Activated CD8-positive, alpha-beta memory T cell treated with anti-CD3 and anti-CD28 coated beads, Interleukin-2, amount 50 U/mL, for 24 hours (primary cell): ENCODE data around the gene MSANTD7.
A peak's percentile ranks its signal among the peaks of the same experiment; 100 is the strongest.
"Not testable (repeated sequence)": the region's sequence is repeated elsewhere in the genome, so short reads cannot be mapped to it uniquely, and the experiment has no call there.

Experiments
- DNase-seq: peaks from one replicate; pipeline ENCODE4 v3.0.0-alpha.2; 2020; ENCODE audit errors: extremely low read depth

Gene MSANTD7, protein sequence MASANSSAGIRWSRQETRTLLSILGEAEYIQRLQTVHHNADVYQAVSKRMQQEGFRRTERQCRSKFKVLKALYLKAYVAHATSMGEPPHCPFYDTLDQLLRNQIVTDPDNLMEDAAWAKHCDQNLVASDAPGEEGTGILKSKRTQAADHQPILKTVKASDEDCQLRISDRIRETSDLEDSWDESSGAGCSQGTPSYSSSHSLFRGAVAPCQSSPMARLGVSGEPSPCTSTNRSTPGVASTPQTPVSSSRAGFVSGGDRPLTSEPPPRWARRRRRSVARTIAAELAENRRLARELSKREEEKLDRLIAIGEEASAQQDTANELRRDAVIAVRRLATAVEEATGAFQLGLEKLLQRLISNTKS

GRCh38 chr10:14837757-14838581 is at the start of gene MSANTD7, which contains the start of the genes CDNF and HSPA14:
Gene MSANTD7, plus strand, starts transcription at chr10:14838306. Its CDS starts 3,979 bp downstream, at chr10:14842285.
Gene CDNF, minus strand, starts transcription at chr10:14838037. Its CDS starts 91 bp downstream, at chr10:14837946.
Gene HSPA14, plus strand, starts transcription at chr10:14838306. Its CDS starts 97 bp downstream, at chr10:14838403.
- peak; percentile 98 for DNase-seq

DNA sequence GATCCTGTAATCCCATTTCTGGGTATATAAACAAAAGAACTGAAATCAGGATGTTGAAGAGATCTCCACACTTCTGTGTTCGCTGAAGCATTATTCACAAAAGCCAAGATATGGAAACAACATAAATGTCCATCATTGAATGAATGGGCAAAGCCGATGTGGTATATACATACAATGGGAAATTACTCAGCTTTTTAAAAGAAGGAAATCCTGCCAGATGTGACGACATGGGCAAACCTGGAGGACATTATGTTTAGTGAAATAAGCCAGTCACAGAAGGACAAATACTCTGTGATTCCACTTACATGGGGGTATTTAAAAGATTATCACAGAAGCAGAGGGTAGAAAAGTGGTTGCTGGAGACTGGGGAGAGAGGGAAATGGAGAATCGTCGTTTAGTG is 39.5 kb upstream of the MSANTD7 start:
- DNase-seq: no peak

- DNase-seq: no peak
These were observed 37.7 kb upstream of the MSANTD7 start for GRCh38 chr10:14800397-14800796.

DNA sequence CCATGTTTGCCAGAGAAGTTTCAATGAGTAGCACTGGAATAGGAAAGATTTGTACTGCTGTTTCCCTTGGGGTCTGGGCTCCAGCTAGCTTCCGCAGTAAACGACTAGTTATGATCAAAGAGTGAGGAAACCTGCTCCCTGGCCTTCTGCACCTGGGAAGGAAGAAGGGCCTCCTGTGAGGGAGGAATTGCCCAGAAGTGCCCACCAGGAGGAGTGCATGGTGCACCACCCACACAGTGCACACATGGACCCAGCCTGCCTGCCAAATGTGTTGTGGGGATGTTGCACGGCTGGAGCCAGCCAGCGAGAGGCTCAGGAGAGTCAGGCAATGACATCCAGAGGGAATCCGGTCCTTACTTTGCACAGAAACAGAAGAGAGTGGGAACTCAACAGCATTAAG is 36.4 kb upstream of the MSANTD7 start:
- DNase-seq: no peak

DNA sequence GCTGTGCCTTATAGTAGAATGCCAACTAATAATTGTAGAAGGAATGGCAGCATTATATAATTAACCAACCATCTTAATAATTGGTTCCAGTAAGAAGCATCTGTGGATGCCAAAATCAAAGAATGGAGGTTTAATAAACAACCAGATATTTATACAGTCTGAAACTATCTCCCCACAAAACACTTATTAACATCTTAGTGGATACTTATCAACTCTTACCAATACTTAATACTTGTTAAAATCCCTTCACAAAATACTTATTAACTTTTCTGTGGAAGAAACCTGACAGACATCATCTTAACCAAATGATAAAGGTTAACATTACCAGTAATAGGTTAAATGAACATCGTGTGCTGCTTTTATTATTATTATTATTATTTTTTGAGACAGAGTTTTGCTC is 34.3 kb upstream of the MSANTD7 start:
- no peak for DNase-seq

GRCh38 chr10:14806318-14806717 is 31.8 kb upstream of the MSANTD7 start:
- DNase-seq: no peak

DNA sequence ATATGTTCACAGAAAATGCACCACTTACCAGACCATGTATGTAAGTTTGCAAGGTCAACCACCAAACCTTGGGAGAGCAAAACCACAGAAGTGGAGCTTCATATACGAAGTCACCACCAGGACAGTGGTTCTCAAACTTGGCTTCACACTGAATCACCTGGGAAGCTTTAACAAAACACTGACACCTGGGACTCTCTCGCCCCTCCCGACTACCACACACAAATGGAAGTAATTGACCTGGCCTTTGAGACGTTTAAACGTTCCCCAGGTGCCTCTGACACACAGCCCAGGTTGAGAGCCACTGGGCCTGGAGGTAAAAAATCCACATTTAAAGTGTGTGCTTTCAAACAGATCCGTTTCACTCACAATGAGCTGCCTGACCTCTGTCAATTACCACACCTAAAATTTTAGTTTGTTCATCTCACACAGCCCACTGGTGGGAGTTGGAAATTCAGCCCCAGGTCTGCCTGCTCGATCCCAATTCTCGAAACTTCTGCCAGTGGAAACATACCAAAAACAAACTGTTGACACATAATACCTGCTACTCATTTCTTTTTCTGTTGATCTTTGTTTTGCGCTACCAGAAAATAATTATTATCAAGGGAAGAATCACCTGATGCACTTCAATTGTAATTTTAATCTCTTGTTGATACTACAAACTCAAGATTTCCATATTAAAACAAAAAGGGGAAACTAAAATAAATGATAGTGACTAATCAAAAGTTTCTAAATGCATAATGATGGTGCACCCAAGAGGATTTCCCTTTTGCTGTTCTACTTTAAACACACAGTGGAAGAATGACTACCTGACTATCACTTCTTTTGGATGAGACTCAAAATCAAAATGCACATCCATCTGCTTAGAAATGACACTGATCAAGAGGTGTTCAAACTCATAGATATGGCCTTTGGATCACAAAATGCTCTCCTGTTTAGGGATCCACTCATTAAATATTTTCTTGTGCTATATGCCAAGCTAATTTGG is 26.8 kb upstream of the MSANTD7 start:
- DNase-seq: no peak

- no peak for DNase-seq
These were observed 25.8 kb upstream of the MSANTD7 start for GRCh38 chr10:14812271-14812670.

GRCh38 chr10:14815681-14816080 is 22.4 kb upstream of the MSANTD7 start:
- DNase-seq: no peak

DNA sequence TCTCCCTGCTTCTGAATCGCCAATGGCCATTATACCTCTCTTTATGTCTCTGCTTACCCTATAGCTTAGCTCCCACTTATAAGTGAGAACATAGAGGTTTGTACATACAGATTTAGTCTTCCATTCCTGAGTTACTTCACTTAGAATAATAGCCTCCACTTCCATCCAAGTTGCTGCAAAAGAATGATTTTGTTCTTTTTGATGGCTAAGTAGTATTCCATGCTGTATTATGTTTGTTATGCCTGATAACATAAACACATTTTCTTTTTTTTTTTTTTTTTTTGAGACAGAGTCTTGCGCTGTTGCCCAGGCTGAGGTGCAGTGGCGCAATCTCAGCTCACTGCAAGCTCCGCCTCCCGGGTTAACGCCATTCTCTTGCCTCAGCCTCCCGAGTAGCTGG is 21.4 kb upstream of the MSANTD7 start:
- not testable (repeated sequence) for DNase-seq

DNA sequence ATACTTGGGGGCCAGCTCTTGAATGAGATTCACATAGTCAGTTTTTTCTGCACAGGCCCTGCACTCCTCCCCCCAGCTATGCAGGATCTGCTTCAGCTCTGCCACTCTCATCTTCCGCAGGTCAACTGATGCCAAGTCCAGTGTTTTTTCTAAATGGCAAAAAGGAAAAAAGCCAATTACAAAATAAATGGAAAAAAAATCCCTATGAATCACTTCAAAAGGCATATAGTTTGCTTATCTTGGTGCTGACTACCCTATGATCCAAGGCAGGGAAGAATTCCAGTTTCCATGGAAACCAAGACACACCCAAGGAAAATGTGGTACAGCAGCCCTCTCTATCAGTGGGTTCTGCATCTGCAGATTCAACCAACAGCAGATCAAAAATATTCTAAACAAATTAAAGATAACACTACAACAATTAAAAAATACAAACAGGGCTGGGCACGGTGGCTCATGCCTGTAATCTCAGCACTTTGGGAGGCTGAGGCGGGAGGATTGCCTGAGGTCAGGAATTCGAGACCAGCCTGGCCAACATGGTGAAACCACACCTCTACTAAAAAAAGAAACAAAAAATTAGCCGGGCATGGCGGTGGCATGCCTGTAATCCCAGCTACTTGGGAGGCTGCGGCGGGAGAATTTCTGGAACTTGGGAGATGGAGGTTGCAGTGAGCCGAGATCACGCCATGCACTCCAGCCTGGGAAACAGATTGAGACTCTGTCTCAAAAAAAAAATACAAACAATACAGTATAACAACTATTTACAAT is 17.9 kb upstream of the MSANTD7 start:
- no peak for DNase-seq

GRCh38 chr10:14820775-14821154 is 17.3 kb upstream of the MSANTD7 start:
- DNase-seq: no peak

GRCh38 chr10:14821635-14822375 is 16.3 kb upstream of the MSANTD7 start:
- DNase-seq: no peak

DNA sequence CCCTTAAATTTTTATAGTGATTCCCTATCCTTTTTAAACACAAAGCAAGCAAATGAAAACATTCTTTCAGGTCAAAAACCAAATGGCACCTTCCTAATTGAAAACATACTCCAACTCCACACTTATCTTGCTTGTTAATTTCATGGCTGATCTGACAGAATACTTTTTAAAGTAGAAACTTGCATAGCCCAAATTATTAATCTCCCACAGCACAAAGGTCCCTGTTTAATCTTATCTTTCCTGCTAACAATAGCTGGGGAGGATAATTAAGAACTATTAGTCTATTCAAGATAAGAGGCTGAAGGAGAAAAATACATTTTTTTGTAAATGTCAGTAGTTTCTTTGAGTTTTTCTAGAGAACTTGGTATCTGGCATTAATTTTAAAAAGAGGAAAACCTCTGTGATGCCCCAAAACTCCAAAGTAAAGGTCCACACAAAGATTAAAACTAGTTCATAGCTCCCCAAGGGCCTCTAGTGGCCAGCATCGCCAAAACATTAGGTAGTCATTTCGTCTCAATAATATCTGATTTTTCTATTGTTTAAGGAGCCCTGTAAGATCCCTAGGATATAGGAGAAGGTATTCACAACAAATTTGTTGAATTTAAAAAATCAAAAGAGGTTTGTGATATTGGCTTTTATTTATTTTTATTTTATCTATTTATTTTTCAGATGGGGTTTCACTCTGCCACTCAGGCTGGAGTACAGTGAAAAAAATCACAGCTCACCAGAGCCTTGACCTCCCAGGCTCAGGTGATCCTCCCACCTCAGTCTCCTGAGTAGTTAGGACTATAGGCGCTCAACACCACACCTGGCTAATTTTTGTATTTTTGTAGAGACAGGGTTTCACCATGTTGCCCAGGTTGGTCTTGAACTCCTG is 15.0 kb upstream of the MSANTD7 start:
- DNase-seq: no peak

GRCh38 chr10:14823966-14824365 is 14.1 kb upstream of the MSANTD7 start:
- DNase-seq: no peak

GRCh38 chr10:14826076-14826829 is 11.9 kb upstream of the MSANTD7 start:
- DNase-seq: no peak

DNA sequence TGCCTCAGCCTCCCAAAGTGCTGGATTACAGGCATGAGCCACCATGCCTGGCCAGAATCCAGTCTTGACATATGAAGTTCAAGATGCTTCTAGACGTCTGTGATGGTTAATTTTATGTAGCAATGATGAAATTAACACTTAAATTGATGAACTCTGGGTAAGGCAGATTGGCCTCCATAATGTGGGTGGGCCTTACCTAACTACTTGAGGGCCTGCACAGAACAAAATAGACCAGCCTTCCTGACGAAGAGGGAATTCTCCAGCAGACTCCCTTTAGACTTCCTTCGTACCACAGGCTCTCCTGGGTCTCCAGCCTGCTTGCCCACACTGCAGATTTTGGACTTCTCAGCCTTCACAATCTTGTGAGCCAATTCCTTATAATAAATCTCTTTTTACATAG is 5.0 kb upstream of the MSANTD7 start:
- no peak for DNase-seq

- no peak for DNase-seq
These were observed 1.9 kb upstream of the MSANTD7 start for GRCh38 chr10:14836208-14836607.
